Measurements from ENCODE around the gene EPHB2. TPM values are rescaled to one million over a fixed set of nuclear protein-coding genes. Genes with fewer than 3 reads are reported as not detected.

The EPHB2 gene
- total and polyA plus RNA-seq, 3 donors from 2014 or later: 7.7 to 9.4 (median 8.2) TPM

DNA sequence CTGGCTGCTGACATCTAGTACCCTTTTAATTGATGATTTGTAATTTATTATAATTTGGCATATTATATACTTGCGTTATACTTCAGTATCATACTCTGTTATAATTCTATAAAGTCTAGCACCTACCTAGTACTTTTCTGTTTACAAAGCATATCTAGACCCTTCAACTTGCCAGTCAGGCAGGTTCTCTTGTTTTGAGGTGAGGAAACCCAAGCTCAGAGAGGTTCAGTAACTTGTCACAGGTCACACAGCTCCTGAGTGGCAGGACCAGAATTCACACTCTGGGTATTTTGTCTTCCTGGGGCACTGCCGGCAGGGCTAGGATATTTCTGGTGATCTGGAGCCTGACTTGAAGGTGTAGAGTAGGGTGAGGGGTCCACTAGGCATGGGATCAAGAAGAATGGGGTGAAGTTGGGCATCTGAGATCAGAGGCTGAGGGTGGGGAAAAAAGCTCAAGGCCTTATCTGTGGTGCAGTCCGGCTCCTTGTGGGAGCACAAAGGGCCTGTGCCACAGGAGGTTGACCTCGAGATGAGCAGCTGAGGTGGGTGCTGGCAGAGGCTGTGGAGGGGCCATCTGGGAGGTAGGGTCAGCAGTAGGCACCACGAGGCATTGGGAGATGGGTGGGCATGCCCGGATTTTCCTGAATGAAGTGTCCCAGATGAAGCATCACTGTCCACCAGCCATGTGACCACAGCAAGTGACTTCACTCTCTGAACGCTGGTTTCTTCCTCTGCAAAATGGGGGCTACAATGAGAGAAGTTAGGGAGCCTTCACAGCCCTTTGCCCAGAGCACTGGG is 102.6 kb downstream of the EPHB2 start:
- intact Hi-C loops (cut with DNase I; ENCODE audit: low total_unique reads): no loop called here
- Histone ChIP-seq H3K36me3 (ENCODE audit: low read depth, missing control alignments) (no peaks in the 10 kb centered on the region), H3K27me3 (no peaks in the 10 kb centered on the region), H3K4me3 (no peak overlapping the region), H3K4me1 (peaks cover 13% of the 10 kb centered on the region), H3K9me3 (no peaks in the 10 kb centered on the region), H3K27ac (no peak overlapping the region)
- DNase-seq: no peak
- WGBS, 2 donors: 83 to 90% methylated on average over 7 of the region's 7 CpGs
- TF ChIP-seq, protein P1, sequence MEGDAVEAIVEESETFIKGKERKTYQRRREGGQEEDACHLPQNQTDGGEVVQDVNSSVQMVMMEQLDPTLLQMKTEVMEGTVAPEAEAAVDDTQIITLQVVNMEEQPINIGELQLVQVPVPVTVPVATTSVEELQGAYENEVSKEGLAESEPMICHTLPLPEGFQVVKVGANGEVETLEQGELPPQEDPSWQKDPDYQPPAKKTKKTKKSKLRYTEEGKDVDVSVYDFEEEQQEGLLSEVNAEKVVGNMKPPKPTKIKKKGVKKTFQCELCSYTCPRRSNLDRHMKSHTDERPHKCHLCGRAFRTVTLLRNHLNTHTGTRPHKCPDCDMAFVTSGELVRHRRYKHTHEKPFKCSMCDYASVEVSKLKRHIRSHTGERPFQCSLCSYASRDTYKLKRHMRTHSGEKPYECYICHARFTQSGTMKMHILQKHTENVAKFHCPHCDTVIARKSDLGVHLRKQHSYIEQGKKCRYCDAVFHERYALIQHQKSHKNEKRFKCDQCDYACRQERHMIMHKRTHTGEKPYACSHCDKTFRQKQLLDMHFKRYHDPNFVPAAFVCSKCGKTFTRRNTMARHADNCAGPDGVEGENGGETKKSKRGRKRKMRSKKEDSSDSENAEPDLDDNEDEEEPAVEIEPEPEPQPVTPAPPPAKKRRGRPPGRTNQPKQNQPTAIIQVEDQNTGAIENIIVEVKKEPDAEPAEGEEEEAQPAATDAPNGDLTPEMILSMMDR (IDR thresholded peaks at IDR 0.05): no peak
- no peak for TF ChIP-seq POLR2A (IDR thresholded peaks at IDR 0.05)

DNA sequence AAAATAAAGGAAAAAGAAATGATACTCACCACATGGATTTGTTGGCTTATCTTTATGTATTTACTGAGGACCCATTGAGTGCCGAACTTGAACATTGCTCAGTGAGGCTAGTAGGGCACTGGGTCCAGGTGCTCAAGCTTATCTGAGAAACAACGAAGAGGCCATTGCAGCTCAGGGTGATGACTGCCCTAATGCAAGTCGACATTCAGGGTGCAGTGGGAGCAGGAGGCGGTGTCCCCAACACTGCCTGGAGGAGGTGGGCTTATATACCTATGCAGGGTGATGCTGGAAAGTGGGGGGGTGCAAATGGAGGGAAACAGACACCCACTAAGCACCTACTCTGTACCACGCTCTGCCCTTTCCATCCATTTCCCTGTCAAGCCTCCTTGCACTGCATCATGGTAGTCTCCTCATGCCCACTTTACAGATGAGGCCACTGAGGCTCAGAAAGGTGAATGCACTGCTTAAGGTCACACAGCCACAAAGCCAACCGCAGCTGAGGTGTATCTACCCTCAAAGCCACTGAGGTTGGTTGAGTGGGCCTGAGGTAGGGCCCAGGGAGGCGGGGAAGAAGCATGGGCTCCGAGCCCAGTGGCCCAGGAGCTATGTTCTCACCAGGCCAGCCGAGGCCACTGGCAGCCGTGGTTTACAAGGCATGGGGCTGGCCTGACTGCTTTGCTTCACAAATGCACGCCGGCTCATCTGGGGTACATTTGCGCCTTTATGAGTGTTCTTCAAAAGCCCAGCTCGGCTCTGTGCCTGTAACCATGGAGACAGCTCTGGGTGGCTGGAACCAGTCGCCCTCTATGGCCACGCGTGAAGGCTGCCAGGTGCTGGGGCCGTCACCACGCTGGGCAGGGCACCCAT is 103.8 kb downstream of the EPHB2 start:
- 68 to 70% methylated on average over 10 to 19 of the region's 19 CpGs for WGBS, 2 donors
- H3K27me3 ChIP-seq: no peaks in the 10 kb centered on the region
- H3K4me3 ChIP-seq: no peak overlapping the region
- H3K27ac ChIP-seq: peak overlapping the region in 1 of 2 donors; percentile 53
- H3K36me3 ChIP-seq (ENCODE audit: low read depth, missing control alignments): no peaks in the 10 kb centered on the region
- peaks cover 4% of the 10 kb centered on the region for H3K4me1 ChIP-seq
- no peaks in the 10 kb centered on the region for H3K9me3 ChIP-seq
- TF ChIP-seq, protein P1 (IDR thresholded peaks at IDR 0.05): no peak
- no peak for TF ChIP-seq POLR2A (IDR thresholded peaks at IDR 0.05)
- intact Hi-C loops (cut with DNase I; ENCODE audit: low total_unique reads): no loop called here
- DNase-seq: peak; percentile 77

DNA sequence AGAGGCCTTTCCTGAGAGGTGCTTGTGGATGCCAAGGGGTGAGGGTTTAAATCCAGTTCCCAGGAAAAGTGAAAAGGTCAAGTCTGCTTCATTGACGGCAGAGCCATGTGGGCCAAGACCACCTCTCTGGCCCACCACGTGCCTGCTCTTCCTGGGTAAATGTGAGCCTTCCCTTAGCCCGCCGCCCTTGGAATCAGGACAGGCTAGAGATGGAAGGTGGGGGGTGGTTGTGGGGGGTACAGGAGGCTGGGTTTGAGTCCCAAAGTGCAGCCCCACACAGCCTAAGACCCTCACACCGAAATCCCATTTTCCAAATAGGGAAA is 104.4 kb downstream of the EPHB2 start:
- Histone ChIP-seq H3K4me3 (no peak overlapping the region), H3K27me3 (no peaks in the 10 kb centered on the region), H3K4me1 (peaks cover 4% of the 10 kb centered on the region), H3K36me3 (ENCODE audit: low read depth, missing control alignments) (no peaks in the 10 kb centered on the region), H3K9me3 (no peaks in the 10 kb centered on the region), H3K27ac (peak overlapping the region in 1 of 2 donors; percentile 53)
- intact Hi-C loops (cut with DNase I; ENCODE audit: low total_unique reads): no loop called here
- TF ChIP-seq, protein P1 (IDR thresholded peaks at IDR 0.05): no peak
- TF ChIP-seq POLR2A (IDR thresholded peaks at IDR 0.05): no peak
- no peak for DNase-seq
- 62 to 63% methylated on average over 4 to 5 of the region's 5 CpGs for WGBS, 2 donors

DNA sequence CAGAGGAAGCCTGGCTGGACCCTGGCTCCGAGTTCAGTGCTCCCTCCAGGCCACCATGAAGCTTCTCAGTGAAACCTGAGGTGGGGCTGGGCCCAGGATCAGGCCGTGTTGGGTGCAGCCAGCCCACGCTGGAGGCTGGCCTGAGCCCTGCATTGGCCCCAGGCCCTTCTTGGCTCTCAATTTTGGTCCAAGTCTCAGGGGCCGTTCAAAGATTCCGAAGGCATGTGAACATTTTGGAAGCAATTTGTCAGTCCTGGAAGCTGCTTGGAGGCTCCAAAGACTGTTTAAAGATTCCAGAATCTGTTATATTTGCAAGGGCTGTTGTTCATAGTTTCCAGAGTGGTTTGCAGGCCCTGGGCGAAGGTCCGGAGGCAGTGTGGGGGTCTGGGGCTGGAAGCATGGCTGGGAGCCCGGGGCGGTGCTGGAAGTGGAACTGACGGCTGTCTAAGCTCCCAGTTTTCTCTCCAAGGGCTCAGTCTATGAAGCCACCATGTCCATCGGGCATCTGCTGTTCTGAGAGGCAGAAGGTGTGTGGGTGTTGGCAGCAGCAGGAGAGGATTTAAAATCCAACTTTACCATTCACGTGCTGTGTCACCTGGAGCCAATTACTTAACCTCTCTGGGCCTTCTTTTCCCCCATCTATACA is 104.9 kb downstream of the EPHB2 start:
- WGBS, 2 donors: 49 to 64% methylated on average over 11 to 12 of the region's 12 CpGs
- Histone ChIP-seq H3K4me3 (no peak overlapping the region), H3K36me3 (ENCODE audit: low read depth, missing control alignments) (no peaks in the 10 kb centered on the region), H3K27me3 (no peaks in the 10 kb centered on the region), H3K4me1 (peaks cover 4% of the 10 kb centered on the region), H3K27ac (peak overlapping the region in 1 of 2 donors; percentile 53), H3K9me3 (no peaks in the 10 kb centered on the region)
- TF ChIP-seq, protein P1 (IDR thresholded peaks at IDR 0.05): no peak
- no peak for TF ChIP-seq POLR2A (IDR thresholded peaks at IDR 0.05)
- intact Hi-C loops (cut with DNase I; ENCODE audit: low total_unique reads): no loop called here
- DNase-seq: peak; percentile 37

Measured in testis (tissue), 3 donors.